ENCODE results near the gene HSD11B2.
"Not testable (repeated sequence)": the region's sequence is repeated elsewhere in the genome, so short reads cannot be mapped to it uniquely, and the experiment has no call there.

DNA sequence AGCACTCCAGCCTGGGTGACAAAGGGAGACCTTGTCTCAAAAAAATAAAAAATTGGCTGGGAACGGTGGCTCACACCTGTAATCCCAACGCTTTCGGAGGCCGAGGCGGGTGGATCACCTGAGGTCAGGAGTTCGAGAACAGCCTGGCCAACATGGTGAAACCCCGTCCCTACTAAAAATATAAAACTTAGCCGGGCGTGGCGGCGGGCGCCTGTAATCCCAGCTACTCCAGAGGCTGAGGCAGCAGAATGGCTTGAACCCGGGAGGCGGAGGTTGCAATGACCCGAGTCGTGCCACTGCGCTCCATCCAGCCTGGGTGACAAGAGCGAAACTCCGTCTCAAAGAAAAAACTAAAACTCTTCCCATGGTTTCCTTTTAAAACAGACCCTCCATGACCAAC is 15.5 kb upstream of the HSD11B2 start:
- TF ChIP-seq, protein P1, sequence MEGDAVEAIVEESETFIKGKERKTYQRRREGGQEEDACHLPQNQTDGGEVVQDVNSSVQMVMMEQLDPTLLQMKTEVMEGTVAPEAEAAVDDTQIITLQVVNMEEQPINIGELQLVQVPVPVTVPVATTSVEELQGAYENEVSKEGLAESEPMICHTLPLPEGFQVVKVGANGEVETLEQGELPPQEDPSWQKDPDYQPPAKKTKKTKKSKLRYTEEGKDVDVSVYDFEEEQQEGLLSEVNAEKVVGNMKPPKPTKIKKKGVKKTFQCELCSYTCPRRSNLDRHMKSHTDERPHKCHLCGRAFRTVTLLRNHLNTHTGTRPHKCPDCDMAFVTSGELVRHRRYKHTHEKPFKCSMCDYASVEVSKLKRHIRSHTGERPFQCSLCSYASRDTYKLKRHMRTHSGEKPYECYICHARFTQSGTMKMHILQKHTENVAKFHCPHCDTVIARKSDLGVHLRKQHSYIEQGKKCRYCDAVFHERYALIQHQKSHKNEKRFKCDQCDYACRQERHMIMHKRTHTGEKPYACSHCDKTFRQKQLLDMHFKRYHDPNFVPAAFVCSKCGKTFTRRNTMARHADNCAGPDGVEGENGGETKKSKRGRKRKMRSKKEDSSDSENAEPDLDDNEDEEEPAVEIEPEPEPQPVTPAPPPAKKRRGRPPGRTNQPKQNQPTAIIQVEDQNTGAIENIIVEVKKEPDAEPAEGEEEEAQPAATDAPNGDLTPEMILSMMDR (IDR thresholded peaks at IDR 0.05; ENCODE audit: low read length), result not testable (repeated sequence)
- TF ChIP-seq EZH2 (IDR thresholded peaks at IDR 0.05; ENCODE audit: borderline replicate concordance, low read length), result not testable (repeated sequence)
